ENCODE results near the gene GPAM. TPM values are rescaled to one million over a fixed set of nuclear protein-coding genes. Genes with fewer than 3 reads are reported as not detected.

The GPAM gene
- total RNA-seq, 4 donors from 2014 or later, result 1.00 to 6.6 (median 5.8) TPM

DNA sequence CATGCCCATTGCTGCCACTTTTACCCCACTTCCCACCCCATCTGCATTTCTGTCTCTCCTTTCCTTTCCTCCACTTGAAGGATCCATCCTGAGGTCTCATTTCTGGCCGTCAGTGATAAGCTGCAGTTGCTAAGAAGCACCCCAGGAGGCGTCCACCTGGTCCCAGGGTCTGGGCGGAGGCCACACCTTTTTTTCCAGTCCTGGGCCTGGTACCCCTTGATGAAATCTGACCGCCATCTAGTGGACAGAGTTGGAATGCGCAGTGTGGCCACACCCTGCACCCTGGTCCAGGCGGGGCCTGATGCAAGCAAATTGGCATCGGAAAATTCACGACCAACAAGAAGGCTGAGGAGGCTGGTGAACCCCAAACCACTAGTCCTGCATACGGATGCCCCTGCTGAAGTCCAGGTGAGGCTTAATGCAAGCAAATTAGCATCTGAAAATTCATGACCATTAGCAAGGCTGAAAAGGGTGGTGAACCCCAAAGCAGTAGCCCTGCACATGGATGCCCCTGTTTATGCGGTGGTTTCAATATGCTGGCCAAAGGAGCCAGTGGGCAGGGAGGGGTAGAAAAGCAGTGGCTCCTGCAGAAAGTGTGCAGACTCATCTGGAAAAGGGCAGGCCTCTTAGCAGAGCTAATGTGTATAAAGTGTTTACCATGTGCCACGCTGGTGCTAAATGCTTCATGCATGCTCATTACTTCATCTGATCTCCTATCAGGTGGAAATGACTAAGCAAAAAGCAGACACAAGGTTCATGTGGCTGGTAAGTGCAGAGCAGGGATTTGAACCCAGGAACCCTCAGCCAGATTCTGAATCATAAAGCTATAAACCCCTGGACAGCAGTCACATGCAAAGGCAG lies 43.2 kb downstream of the GPAM start:
- H3K27me3 ChIP-seq, result no peaks in the 10 kb centered on the region
- H3K36me3 ChIP-seq, result no peaks in the 10 kb centered on the region
- TF ChIP-seq, protein P1, sequence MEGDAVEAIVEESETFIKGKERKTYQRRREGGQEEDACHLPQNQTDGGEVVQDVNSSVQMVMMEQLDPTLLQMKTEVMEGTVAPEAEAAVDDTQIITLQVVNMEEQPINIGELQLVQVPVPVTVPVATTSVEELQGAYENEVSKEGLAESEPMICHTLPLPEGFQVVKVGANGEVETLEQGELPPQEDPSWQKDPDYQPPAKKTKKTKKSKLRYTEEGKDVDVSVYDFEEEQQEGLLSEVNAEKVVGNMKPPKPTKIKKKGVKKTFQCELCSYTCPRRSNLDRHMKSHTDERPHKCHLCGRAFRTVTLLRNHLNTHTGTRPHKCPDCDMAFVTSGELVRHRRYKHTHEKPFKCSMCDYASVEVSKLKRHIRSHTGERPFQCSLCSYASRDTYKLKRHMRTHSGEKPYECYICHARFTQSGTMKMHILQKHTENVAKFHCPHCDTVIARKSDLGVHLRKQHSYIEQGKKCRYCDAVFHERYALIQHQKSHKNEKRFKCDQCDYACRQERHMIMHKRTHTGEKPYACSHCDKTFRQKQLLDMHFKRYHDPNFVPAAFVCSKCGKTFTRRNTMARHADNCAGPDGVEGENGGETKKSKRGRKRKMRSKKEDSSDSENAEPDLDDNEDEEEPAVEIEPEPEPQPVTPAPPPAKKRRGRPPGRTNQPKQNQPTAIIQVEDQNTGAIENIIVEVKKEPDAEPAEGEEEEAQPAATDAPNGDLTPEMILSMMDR (IDR thresholded peaks at IDR 0.05), result peak; percentile 69 to 85 (median 78)
- no peak for TF ChIP-seq EP300 (IDR thresholded peaks at IDR 0.05; ENCODE audit: low read depth)
- no peak for TF ChIP-seq POLR2A (IDR thresholded peaks at IDR 0.05)
- TF ChIP-seq POLR2AphosphoS5 (IDR thresholded peaks at IDR 0.05), result no peak
- no peaks in the 10 kb centered on the region for H3K9me3 ChIP-seq
- intact Hi-C loops (cut with DNase I; ENCODE audit: low total_unique reads) (no loop called here), in situ Hi-C loops (cut with MboI; ENCODE audit: low pct_ligation_motif_present in 1 of 4, low pct_unique_long_range_greater_than_20kb in 1 of 4, low sequenced_read_pairs in 3 of 4) (loop anchor here (25.0 kb wide), 3 partner anchors 172 to 1528 kb away; no protein-coding TSS in a partner anchor)
- no peak overlapping the region for H3K27ac ChIP-seq
- WGBS, 2 donors (ENCODE audit: low coverage in 1 of 2), result 24 to 29% methylated on average over 9 to 11 of the region's 11 CpGs
- DNase-seq, result peak; percentile 73
- no peak overlapping the region for H3K4me3 ChIP-seq
- no peaks in the 10 kb centered on the region for H3K4me1 ChIP-seq

DNA sequence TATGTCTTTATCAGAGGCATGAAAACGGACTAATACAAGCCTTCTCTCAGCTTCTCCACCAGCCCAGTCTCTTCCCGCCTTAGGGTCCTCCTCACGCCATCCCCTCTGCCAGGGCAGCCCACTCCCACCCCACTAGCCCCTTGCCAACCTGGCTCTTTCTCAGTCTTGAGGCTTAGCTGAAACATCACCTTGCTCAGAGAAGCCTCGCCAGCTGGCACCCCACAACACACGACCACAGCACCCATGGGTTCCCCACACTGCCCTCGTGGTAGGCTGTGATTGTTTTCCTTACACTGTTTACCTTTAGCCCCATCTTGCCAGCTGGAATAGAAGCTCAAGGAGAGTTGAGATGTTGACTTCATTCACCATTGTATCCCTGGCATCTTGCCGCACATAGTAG lies 44.4 kb downstream of the GPAM start:
- TF ChIP-seq POLR2A (IDR thresholded peaks at IDR 0.05), result no peak
- TF ChIP-seq, protein P1 (IDR thresholded peaks at IDR 0.05), result no peak
- TF ChIP-seq POLR2AphosphoS5 (IDR thresholded peaks at IDR 0.05), result no peak
- DNase-seq, result no peak
- Histone ChIP-seq H3K4me3 (no peak overlapping the region), H3K4me1 (no peaks in the 10 kb centered on the region), H3K36me3 (no peaks in the 10 kb centered on the region), H3K27me3 (no peaks in the 10 kb centered on the region), H3K9me3 (no peaks in the 10 kb centered on the region), H3K27ac (no peak overlapping the region)
- intact Hi-C loops (cut with DNase I; ENCODE audit: low total_unique reads) (loop anchor here (5.0 kb wide), 1 partner anchor 382 kb away; no protein-coding TSS in a partner anchor), in situ Hi-C loops (cut with MboI; ENCODE audit: low pct_ligation_motif_present in 1 of 4, low pct_unique_long_range_greater_than_20kb in 1 of 4, low sequenced_read_pairs in 3 of 4) (loop anchor here (25.0 kb wide), 3 partner anchors 173 to 1527 kb away; no protein-coding TSS in a partner anchor)
- WGBS, 2 donors (ENCODE audit: low coverage in 1 of 2), result 80% methylated on average over 7 of the region's 7 CpGs; no CpG with 5 or more reads in 1 of the 2 donors

DNA sequence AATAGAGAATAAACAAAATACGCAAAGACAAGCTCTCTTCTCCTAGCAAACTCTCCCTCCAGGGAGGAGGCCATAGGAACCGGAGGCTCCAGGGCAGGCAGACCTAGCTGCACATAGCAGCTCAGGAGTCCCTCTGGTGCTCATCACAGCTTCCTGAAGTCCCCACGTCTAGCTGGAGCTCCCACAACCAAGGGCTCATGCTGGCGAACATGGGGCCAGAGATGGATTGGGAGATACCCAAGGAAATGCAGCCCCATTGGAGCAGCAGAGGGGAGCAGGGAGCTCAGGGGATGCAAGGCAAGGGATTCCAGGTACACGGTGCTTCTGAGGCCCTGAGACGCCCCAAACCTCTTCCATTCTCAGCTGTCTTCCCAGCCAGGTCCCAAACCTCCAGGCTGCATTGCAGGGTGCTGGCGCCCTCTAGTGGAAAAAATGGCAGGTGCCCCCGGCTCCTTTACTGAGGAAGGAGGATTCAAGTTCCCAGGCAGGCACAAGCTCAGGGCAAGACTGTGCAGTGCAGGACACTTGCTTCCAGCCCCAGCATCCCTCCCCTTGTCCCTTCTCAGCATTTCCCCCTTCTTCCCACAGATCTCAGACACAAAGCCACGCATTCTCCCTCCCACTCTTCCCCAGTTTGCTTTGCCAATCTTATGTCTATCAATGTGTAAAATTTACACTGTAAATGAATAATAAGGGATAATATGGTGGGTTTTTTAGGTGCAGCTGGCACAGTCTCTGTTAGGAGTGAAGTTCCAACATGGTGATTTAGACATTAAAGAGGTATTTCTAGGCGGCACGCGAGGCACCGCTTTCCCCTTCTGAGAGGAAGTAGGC lies 46.2 kb downstream of the GPAM start:
- WGBS, 2 donors (ENCODE audit: low coverage in 1 of 2), result 59 to 80% methylated on average over 9 to 13 of the region's 13 CpGs

More for the DNA sequence above, 46.2 kb downstream of the GPAM start:
- intact Hi-C loops (cut with DNase I; ENCODE audit: low total_unique reads) (loop anchor here (5.0 kb wide), 1 partner anchor 380 kb away; no protein-coding TSS in a partner anchor), in situ Hi-C loops (cut with MboI; ENCODE audit: low pct_ligation_motif_present in 1 of 4, low pct_unique_long_range_greater_than_20kb in 1 of 4, low sequenced_read_pairs in 3 of 4) (loop anchor here (25.0 kb wide), 3 partner anchors 175 to 1525 kb away; no protein-coding TSS in a partner anchor)
- H3K9me3 ChIP-seq, result no peaks in the 10 kb centered on the region
- H3K4me3 ChIP-seq, result no peak overlapping the region
- TF ChIP-seq, protein P1 (IDR thresholded peaks at IDR 0.05), result peak; percentile 79 to 92 (median 86)
- no peak for TF ChIP-seq POLR2A (IDR thresholded peaks at IDR 0.05)
- peak; percentile 73 for DNase-seq
- no peaks in the 10 kb centered on the region for H3K36me3 ChIP-seq
- H3K27ac ChIP-seq, result no peak overlapping the region
- no peaks in the 10 kb centered on the region for H3K4me1 ChIP-seq
- H3K27me3 ChIP-seq, result no peaks in the 10 kb centered on the region

Data from transverse colon (tissue), 4 donors.